Retina (tissue), 1 donor: ENCODE measurements around the gene C5orf52.
A peak's percentile ranks its signal among the peaks of the same experiment; 100 is the strongest.
"Not testable (repeated sequence)": the region's sequence is repeated elsewhere in the genome, so short reads cannot be mapped to it uniquely, and the experiment has no call there.

Experiments used
- DNase-seq: peaks from one replicate; pipeline ENCODE4 v3.0.0-alpha.2; 2016

Gene C5orf52

GRCh38 chr5:157679801-157680200, 8.5 kb downstream of the C5orf52 start:
- no peak for DNase-seq

DNA sequence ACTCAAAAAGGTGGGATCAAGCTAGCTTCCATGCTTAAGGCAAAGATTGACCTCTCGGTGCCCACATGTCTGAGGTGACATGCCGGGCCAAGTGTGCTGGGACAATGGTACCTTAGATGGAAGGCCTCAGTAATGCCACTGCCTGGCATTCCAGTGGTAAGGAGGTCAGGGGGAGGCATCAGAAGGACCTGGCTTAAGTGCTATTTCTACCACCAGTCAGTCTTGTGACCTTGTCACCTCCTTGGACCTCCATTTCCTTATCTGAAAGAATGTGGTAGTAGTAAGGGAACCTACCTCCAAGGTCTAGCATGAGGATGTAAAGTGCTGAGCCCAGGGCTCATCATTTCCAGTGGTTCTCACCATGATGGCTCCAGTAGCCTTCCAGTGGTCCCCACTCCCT, 8.9 kb downstream of the C5orf52 start:
- no peak for DNase-seq

GRCh38 chr5:157681048-157681447, 9.7 kb downstream of the C5orf52 start:
- DNase-seq = no peak

GRCh38 chr5:157682257-157682656, 10.9 kb downstream of the C5orf52 start:
- DNase-seq = no peak

DNA sequence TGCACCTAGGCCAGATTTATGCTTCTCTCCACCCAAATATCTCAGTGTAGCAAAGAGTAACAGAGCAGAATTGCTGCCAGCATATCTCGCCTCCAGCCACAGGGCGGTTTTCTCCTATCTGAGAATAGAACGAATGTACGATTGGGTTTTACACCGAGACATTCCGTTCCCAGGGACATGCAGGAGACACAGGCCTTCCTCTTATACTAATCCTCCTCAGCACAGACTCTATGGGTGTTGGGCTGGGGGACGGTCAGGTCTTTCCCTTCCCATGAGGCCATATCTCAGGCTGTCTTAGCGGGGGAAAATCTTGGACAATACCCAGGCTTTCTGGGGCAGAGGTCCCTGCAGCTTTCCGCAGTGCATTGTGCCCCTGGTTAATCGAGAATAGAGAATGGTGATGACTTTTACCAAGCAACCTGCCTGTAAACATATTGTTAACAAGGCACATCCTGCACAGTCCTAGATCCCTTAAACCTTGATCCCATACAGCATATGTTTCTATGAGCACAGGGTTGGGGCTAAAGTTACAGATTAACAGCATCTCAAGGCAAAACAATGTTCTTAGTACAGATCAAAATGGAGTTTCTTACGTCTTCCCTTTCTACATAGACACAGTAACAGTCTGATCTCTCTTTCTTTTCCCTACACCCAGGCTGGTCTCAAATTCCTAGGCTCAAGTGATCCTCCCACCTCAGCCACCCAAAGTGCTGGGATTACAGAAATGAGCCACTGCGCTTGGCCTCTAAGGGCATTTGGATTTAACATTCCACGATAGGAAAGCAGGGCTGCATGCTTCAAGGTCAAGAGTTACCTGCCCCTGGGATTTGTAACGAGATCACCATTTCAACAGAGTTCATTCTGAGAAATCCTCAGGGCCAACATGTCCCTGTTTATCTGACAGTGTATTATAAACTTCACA, 15.2 kb downstream of the C5orf52 start:
- not testable (repeated sequence) for DNase-seq

DNA sequence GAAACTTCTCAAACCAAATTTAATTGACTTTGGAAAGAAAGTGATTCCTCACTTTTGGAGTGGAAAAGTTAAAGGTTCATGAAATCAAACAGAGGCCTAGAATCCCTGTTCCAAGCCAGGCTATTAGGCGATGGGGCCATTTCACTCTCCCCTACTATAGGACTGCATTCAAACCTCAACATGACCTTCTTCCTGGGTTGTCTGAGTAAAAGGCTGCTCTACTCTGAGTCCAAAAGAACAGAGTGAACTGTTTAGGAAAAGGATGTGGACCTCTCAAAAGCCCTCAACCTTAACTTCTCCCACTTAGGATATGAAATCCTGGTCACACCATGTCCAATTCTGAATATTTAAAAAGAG, 15.8 kb downstream of the C5orf52 start:
- no peak for DNase-seq

DNA sequence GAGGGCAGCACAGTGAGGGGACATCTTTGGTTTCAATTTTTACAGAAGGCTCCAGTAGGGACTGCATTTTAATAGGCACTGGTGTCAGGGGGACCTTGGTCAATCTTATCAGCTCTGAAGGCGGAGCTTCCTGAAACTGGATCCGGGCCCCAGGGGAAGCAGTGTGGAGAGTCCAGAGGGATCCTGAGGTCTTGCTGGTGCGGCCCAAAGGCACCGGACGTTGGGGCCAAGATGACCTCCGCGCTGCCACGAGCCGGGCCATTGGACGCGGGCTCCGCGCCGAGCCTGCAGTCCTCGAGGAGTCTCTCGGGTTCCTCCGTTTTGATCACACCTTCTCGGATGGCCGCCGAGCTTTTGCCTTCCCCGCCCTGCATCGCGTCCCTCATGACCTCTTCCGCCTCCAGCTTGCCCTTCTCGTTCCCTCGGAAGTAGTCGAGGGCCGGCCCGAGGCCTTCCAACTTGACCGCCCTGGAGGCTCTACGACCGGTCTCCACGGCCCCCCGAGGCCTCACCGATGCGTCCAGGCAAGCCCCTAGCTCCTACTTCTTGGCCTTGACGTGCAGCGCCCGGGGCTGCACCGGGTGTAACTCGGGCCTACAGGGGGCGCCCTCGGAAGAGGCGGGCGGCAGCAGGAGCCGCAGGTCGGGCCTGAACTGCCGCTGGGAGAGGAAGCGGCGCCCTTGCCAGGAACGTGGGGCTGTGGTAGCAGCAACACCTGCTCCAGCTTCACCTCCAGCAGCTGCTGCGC, 18.8 kb downstream of the C5orf52 start:
- DNase-seq = no peak

DNA sequence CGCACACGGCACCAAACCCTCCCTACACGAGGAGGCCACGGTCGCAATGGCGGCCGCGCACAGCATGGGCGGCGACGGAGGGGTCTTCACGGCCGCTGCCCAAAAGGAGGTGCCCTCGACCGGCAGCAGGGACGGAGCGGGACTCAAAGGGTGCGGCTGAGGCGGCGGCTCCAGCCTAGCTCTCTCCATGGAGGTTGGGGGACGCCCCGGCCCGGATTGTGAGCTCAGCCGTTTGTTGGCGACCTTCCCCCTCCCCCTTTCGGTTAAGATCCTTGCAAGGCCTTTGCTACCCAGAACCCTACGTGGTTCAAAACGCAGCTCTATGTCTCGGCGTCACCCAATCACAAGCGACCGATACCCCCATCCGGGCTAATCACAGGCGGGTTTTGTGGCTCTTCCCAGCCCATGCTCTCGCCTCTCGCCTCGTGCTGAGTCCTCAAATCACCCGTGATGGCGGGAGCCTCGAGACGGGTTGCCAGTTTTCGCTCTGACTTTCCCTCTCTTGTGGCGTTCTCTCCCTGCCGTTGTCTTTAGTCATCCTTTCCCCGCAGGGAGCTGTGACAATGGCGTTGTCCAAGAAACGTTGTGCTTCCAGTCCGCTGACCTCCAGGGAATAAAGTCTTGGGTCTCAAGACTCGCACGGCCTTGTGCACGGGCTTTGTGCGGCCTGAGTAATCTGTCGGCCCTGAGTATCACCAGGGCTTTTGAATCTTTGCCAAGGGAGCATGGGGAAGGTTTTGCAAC, 19.5 kb downstream of the C5orf52 start:
- no peak for DNase-seq

DNA sequence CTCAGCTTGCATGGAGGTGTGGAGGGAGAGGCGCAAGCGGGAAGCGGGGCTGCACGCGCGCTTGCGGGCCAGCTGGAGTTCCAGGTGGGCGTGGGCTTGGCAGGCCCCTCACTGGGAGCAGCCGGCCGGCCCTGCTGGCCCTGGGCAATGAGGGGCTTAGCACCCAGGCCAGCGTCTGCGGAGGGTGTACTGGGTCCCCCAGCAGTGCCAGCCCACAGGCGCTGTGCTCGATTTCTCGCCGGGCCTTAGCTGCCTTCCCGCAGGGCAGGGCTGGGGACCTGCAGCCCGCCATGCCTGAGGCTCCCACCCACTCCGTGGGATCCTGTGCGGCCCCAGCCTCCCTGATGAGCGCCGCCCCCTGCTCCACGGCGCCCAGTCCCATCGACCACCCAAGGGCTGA, 22.5 kb downstream of the C5orf52 start:
- DNase-seq = not testable (repeated sequence)

DNA sequence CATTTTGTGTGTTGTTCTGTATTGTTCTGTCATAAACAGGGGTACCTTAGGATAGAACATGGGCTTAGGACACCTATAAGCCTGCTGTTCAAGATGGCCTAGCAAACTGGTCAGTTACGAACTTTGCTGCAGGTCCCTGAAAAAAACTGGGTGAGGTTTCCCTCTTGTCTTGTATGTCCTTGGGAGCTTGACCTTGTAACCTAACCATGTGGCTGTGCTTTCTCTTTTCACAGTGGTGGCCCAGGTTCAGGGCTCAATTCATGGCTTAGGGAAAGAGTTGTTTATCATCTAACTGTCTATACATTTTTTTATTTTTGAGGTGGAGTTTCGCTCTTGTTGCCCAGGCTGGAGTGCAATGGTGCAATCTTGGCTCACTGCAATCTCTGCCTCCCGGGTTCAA, 24.8 kb downstream of the C5orf52 start:
- not testable (repeated sequence) for DNase-seq

GRCh38 chr5:157698674-157699073, 27.3 kb downstream of the C5orf52 start:
- not testable (repeated sequence) for DNase-seq

- DNase-seq = no peak
These were observed 32.4 kb downstream of the C5orf52 start for GRCh38 chr5:157703736-157704135.

GRCh38 chr5:157708866-157709265, 37.5 kb downstream of the C5orf52 start:
- DNase-seq = no peak

GRCh38 chr5:157709346-157709745, 38.0 kb downstream of the C5orf52 start:
- no peak for DNase-seq

DNA sequence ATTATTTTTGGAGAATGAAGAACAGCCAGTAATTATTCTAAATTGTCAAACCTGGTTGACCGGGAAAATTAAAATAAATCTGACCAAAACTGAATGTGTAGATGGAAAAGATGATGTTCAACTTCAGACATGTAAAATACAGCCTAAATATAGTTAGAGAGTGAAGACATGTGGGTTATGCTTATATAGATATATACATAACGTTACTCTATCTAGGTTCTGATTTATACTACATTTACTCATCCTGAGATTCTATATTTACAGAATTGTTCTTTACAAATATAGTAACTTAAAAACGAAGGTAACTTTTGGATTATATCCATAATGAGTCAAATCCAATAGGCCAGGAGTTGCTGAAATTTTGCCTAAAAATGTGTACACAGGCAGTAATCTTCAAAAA, 39.1 kb downstream of the C5orf52 start:
- no peak for DNase-seq

GRCh38 chr5:157710882-157711281, 39.5 kb downstream of the C5orf52 start:
- DNase-seq = no peak

- no peak for DNase-seq
These were observed 42.7 kb downstream of the C5orf52 start for GRCh38 chr5:157713830-157714595.

- DNase-seq = no peak
These were observed 43.2 kb downstream of the C5orf52 start for GRCh38 chr5:157714596-157714864.

DNA sequence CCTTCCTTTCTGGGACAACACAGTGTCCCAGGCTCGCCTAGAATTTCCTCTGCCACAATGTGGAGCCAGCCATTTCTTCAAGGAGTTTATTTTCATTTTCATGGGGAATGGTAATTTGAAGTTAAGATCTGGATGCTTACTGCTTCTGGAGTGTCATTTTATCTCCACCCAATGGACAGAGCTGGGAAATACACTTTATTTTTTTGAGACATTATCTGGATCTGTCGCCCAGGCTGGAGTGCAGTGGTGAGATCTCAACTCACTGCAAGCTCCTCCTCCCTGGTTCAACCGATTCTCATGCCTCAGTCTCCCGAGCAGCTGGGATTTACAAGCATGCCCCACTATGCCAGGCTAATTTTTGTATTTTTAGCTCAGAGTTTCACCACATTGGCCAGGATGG, 47.2 kb downstream of the C5orf52 start:
- peak; percentile 60 for DNase-seq

- no peak for DNase-seq
These were observed 47.9 kb downstream of the C5orf52 start for GRCh38 chr5:157719245-157719644.

- no peak for DNase-seq
These were observed 49.8 kb downstream of the C5orf52 start for GRCh38 chr5:157721159-157721558.

- DNase-seq = not testable (repeated sequence)
These were observed 51.6 kb downstream of the C5orf52 start for GRCh38 chr5:157722895-157723294.

DNA sequence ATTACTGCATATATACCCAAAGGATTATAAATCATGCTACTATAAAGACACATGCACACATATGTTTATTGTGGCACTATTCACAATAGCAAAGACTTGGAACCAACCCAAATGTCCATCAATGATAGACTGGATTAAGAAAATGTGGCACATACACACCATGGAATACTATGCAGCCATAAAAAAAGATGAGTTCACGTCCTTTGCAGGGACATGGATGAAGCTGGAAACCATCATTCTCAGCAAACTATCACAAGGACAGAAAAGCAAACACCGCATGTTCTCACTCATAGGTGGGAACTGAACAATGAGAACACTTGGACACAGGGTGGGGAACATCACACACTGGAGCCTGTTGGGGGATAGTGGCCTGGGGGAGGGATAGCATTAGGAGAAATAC, 55.3 kb downstream of the C5orf52 start:
- not testable (repeated sequence) for DNase-seq
